ENCODE results near the gene CFAP299.

Gene CFAP299

DNA sequence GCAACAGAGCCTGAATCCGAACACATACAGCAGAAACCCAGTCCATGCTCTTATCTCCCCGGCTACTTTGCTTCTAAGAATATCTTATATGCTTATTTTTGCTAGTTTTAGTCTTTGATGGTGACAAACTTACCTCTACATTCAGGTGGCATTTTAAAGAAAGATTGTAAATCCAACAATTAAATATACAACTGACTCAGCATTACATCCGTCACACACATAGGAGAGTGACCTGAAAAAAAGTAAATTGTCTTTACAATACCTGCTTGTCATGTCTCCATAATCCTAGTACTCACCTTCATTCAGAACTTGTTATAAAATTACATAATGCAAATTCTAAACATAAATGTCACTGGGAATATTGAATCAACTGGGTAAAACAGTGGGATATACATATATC, 664.4 kb downstream of the CFAP299 start:
- Histone ChIP-seq H3K27me3 (ENCODE audit: insufficient read depth, poor library complexity, severe bottlenecking) (no peaks in the 10 kb centered on the region), H3K4me3 (ENCODE audit: severe bottlenecking) (no peak overlapping the region), H3K27ac (ENCODE audit: poor library complexity, severe bottlenecking) (no peak overlapping the region), H3K36me3 (ENCODE audit: low read depth) (no peaks in the 10 kb centered on the region), H3K4me1 (ENCODE audit: insufficient read depth, poor library complexity, severe bottlenecking) (no peaks in the 10 kb centered on the region), H3K9me3 (ENCODE audit: severe bottlenecking) (no peaks in the 10 kb centered on the region)
- TF ChIP-seq, protein P1, sequence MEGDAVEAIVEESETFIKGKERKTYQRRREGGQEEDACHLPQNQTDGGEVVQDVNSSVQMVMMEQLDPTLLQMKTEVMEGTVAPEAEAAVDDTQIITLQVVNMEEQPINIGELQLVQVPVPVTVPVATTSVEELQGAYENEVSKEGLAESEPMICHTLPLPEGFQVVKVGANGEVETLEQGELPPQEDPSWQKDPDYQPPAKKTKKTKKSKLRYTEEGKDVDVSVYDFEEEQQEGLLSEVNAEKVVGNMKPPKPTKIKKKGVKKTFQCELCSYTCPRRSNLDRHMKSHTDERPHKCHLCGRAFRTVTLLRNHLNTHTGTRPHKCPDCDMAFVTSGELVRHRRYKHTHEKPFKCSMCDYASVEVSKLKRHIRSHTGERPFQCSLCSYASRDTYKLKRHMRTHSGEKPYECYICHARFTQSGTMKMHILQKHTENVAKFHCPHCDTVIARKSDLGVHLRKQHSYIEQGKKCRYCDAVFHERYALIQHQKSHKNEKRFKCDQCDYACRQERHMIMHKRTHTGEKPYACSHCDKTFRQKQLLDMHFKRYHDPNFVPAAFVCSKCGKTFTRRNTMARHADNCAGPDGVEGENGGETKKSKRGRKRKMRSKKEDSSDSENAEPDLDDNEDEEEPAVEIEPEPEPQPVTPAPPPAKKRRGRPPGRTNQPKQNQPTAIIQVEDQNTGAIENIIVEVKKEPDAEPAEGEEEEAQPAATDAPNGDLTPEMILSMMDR (IDR thresholded peaks at IDR 0.05; ENCODE audit: poor library complexity, severe bottlenecking) = no peak
- DNase-seq (ENCODE audit: low spot score) (no peak), ATAC-seq (ENCODE audit: low read depth) (no peak)

DNA sequence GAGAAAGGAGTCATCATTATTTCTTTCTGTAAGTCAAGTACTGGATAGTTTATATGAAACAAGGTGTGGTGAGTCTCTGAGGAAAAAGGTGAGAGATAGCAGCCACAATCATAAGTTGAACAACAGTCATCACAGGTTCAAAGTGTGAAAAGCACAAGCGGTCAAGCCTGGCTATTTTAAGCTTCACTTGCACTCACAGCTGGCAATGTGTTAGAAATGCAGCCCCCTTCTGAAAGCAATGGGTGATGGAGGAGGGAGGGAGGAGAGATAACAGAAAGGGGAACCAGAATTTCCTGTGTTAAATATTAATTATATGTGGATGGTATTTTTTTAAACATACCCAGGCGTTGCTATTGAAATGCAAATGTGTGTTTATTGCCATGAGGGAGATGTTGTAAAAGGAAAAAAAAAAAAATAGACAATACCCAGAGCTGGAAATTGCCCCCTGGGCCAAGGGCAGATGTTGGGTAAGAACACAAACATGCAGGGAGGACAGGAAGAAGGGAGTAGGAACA, 668.1 kb downstream of the CFAP299 start:
- ATAC-seq (ENCODE audit: low read depth) (no peak), DNase-seq (ENCODE audit: low spot score) (no peak)
- H3K27me3 ChIP-seq (ENCODE audit: insufficient read depth, poor library complexity, severe bottlenecking) = no peaks in the 10 kb centered on the region
- H3K9me3 ChIP-seq (ENCODE audit: severe bottlenecking) = no peaks in the 10 kb centered on the region
- TF ChIP-seq, protein P1 (IDR thresholded peaks at IDR 0.05; ENCODE audit: poor library complexity, severe bottlenecking) = no peak
- H3K36me3 ChIP-seq (ENCODE audit: low read depth) = no peaks in the 10 kb centered on the region
- H3K4me3 ChIP-seq (ENCODE audit: severe bottlenecking) = no peak overlapping the region
- no peaks in the 10 kb centered on the region for H3K4me1 ChIP-seq (ENCODE audit: insufficient read depth, poor library complexity, severe bottlenecking)
- no peak overlapping the region for H3K27ac ChIP-seq (ENCODE audit: poor library complexity, severe bottlenecking)

DNA sequence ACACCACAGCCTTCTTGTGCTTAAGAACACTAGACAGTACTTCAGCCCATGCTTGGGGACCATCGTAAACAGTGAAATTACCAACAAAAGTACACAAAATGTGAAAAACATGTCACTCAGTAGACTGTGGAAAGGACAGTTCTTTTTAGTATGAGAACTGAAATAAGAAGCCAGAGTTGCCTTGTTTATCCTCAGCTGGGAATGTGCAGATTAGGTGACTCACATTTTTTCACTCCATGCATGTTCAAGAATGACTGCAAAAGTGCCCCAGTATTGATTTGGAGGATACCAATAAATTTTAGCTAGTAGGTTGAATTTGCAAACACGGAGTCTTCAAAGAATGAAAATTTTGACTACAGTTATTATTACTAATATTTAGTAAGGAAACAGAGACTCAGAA, 671.9 kb downstream of the CFAP299 start:
- DNase-seq (ENCODE audit: low spot score) (no peak), ATAC-seq (ENCODE audit: low read depth) (no peak)
- no peaks in the 10 kb centered on the region for H3K36me3 ChIP-seq (ENCODE audit: low read depth)
- no peaks in the 10 kb centered on the region for H3K9me3 ChIP-seq (ENCODE audit: severe bottlenecking)
- no peak overlapping the region for H3K4me3 ChIP-seq (ENCODE audit: severe bottlenecking)
- TF ChIP-seq, protein P1 (IDR thresholded peaks at IDR 0.05; ENCODE audit: poor library complexity, severe bottlenecking) = no peak
- no peak overlapping the region for H3K27ac ChIP-seq (ENCODE audit: poor library complexity, severe bottlenecking)
- no peaks in the 10 kb centered on the region for H3K27me3 ChIP-seq (ENCODE audit: insufficient read depth, poor library complexity, severe bottlenecking)
- H3K4me1 ChIP-seq (ENCODE audit: insufficient read depth, poor library complexity, severe bottlenecking) = no peaks in the 10 kb centered on the region

Measured in RWPE2 (cell line).